MM.1S (cell line): Measurements from ENCODE around the gene CAB39L.

Experiments used
- CTCF ChIP-seq: fragments of 300-600 bp; sonication (generic); IDR thresholded peaks from 2 replicates; pipeline ENCODE4 v1.5.1; 2016; ENCODE audit warnings: antibody characterized with exemption, low read length, mixed read lengths
- EZH2 ChIP-seq: fragments of 300-600 bp; sonication (generic); optimal IDR thresholded peaks from 2 replicates; pipeline ENCODE3; 2017; ENCODE audit warnings: low read depth, mild to moderate bottlenecking, antibody characterized with exemption, low read length, mixed read lengths
- EZH2phosphoT487 ChIP-seq: fragments of 300-600 bp; sonication (generic); IDR thresholded peaks from 2 replicates; pipeline ENCODE4 v1.6.1; 2018; ENCODE audit warnings: antibody characterized with exemption, low read length

GRCh38 chr13:49347650-49348385 is 96.0 kb downstream of the CAB39L start:
- TF ChIP-seq EZH2: no peak
- no peak for TF ChIP-seq CTCF
- no peak for TF ChIP-seq EZH2phosphoT487
